Activated CD4-positive, alpha-beta T cell treated with anti-CD3 and anti-CD28 coated beads, Interleukin-2, amount 50 U/mL, for 48 hours (primary cell): ENCODE results near the gene CLSTN2.

Experiments used
- DNase-seq, 2 experiments: peaks; one replicate each; pipeline ENCODE4 v3.0.0-alpha.2; 2020

CLSTN2 gene

DNA sequence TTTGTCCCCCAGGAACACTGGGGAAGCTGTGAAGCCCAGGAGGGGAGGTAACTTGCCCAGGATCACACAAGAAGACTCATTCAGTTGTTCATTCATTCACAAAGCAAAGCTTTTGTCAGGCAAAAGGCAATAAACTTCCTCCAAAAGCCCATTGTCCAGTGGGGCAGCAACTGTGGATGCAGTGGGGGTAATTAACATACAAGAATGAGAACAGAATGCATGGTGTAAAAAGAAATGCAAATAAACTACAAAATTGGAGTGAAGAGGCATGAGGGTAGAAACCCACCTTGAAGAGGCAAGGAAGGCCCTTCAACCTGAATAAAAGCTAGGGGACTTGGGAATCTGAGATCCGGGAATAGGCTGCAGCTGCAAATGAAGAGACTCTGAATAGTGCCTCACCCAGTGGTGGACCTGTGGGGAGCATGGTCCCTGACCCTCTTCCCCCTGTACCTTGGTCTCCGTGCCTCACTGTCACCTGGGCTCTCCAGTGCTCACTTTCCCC lies 363.6 kb downstream of the CLSTN2 start:
- DNase-seq, result no peak

DNA sequence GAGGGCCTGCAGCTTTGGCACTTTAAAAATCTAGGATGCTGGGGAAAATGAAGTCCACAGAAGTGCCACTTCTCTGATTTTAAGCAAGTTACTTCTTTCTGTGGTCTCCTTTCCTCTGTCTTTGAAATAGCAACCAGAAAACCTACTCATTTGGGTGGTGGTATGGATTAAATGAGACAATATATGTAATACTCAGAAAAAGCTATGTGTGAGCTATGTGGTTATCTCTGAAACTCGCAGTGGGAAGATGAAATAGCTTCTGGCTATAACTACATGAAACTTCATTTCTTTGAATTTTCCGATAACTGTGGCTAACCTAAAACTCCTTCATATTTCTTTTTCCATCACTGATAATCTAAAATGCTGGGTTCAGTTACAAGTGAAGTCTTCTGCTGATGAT lies 368.9 kb downstream of the CLSTN2 start:
- no peak for DNase-seq

DNA sequence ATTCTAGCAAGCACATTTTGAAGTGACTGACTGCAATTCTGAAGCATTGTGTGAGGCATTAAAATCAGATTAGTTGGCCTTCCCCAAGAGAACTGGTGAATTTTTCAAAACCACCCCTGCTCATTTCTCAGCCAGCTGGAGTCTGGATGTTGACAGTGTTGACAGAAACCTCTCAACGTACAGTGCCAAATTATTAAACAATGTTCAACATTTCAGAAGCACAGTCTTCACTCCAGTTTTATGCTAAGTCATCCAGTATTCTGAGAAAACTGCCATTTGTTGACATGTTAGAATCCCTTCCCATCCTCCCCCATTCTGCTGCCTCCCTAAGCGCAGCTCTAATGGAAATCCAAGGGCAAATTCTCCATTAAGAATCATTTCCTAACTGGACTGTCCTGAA lies 373.6 kb downstream of the CLSTN2 start:
- no peak for DNase-seq

DNA sequence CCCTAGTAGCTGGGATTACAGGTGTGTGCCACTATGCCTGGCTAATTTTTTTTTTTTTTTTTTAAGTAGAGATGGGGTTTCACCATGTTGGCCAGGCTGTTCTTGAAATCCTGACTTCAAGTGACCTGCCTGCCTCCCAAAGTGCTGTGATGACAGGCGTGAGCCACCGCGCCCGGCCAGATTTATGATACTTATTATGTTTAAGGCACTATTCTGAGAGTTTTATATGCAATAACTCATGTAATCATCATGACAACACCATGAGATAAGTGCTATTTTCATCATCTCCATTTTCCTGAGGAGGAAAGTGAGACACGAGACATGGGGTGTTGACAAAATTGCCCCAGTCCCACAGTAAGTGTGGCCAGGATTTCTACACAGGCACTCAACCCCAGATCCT lies 376.4 kb downstream of the CLSTN2 start:
- no peak for DNase-seq

DNA sequence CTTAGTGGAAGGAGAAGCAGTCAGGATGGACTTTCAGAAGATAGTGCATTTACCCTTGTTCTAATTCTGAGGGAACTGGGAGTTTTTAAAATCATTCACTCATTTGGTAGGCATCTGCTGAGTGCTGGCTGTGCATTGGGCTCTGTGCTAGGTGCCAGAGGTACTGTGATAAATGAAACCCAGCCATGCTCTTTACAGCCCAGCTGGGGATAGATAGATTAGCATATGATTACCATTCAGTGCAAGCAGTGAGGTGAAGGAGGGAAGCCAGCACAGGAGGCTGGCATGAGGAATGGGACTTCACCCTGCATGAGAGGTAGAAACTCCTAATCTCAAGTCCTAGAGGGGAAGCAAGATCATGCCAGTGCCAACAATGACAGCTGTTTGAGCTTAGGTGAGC lies 381.0 kb downstream of the CLSTN2 start:
- DNase-seq, result no peak

DNA sequence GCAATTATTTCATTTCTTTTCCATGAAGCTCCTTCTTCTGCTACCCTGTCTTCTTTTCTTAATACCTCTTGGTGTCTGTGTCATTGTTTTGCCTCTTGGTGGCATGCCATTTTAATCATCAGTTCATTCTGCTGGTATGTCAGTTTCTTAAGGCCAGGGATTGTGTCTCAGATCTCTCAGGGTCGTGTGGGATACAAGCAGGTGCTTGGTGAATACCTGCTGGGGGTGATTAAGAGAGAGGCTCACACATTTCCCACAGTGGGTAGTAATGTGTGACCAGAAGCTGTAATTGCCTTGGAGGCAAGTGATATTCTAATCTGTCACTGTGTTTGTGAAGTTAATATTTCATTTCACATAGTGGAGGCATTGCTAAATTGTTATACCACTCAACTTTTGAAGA lies 381.5 kb downstream of the CLSTN2 start:
- DNase-seq, result no peak

DNA sequence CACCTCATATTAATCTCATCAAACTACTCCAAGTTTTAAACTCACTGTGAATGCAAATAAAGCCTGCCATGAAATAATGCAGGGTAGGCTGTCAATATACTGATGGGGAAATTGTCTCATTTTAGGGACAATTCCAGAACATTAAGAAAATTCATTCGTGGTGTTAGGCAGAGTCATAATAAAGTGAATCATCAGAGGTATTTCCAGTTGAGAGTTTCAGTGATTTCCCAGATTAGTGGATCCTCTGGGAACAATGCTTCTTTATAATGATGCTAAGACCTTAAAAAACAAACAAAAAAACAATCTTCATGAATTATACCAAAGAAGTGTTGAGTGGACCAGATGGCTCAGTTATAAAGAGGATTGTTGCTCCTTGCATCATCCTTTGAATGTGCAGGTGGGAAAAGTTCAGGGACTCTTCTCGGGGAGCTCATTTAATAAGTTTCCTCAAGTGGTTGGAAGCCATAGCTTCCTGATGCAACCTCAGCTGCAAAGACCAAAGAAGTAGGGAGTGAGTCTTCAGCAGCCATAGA lies 381.9 kb downstream of the CLSTN2 start:
- DNase-seq, result no peak

DNA sequence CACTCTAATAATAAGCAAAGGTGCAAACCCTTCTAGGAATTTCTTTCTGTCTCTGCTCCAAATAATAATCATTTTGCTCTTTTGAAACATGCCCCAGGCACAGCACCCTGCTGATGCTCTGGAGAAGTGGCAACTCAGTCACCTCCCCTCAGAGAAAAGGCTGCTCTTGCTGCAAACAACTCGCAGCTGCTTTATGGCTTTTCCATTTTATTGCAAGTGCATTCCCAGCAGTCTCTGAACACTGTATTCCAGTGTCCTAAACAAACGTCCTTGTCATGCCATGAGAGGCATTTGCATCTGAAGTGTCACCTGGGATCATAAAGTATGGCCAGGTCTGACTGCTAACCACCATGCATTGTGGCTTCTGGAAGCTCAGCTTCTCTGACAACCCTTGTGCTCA lies 384.8 kb downstream of the CLSTN2 start:
- DNase-seq, result no peak

DNA sequence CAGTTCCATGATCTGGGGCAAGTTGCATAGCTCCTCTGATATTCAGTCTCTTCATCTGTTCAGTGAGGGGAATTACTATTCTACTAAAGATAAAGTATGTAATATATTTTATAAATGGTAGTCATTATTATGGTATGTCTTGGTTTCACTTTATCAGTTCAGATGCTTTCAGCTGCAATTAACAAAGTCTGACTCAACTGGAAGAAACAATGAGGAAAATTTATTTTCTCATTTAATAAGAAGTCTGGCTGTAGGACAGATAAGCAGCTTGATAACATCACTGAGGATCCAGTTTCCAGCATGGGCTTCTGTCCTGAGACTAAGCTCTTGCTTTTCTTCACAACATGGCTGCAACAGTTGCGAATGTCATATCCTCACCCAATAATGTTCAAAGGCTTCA lies 388.6 kb downstream of the CLSTN2 start:
- no peak for DNase-seq

DNA sequence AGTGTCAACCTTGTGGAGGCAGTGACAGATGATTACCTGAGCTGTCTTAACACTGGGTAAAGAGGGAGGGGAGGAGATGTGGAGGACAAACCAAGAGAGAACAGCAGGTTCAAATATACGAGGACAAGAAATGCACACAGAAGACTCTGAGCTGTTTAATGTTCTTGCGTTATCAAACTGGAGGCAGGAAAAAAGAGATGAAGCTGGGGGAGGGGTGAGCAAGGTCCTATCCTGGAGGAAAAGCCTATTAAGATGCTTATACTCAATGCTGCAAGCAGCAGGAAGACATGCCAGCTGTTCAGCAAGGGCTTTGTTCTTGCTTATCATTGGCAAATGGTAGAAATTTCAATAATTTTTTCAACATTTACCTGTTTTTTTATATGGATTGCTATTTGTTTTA lies 397.1 kb downstream of the CLSTN2 start:
- DNase-seq, result no peak

DNA sequence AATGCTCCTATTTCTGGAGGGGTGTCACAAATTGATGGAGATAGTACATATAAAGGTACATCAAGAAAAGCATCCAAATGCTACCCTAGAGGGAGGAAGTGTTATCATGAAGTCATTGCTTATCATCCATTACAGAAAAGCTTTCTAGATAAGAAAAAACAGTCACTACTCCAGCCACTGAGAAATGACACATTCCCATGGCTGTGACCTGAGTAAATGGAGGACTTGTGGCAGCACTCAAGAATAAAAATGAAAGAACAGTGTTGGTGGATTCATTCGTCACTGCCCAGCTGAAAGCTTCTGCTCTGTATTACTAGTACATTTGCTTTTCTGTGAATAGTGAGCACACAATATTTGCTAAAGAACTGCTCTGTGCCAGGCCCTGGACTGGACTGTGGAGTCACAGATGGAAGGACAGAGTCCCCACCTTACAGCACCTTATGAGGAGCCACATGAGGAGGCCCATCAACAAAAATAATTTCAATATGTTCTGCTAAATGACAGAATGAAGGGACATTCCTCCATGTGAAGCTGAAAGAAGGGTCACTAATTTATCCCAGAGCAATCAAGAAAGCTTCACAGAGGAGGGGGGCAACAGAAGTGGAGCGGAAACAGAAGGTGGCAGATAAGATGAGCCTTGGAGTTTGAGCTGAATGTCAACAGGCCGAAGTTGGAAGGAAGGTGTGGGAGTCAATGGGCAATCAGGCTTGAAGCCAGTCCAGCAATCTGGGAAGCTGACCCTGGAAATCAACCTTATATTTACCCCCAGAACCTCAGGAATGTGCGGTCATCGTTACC lies 399.3 kb downstream of the CLSTN2 start:
- no peak for DNase-seq

DNA sequence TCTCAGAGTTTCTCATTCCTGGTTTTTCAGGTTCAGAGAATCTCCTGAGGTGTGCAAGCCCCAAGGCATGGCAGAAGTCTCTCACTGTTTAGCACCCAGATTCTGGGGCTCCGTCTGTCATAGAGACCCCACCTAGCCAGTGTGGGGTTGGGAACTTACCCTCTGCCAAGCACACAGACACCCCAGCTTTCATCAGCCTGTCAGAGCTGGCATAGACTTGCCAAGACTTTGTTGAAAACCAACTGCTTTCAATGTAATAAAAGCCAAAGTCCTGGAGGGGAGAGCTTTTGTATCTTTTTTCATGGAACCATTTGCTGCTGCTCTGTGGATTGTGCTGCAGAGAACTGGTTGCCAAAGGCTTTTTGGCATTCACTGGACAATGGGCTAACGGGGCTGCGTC lies 401.5 kb downstream of the CLSTN2 start:
- DNase-seq, result no peak

DNA sequence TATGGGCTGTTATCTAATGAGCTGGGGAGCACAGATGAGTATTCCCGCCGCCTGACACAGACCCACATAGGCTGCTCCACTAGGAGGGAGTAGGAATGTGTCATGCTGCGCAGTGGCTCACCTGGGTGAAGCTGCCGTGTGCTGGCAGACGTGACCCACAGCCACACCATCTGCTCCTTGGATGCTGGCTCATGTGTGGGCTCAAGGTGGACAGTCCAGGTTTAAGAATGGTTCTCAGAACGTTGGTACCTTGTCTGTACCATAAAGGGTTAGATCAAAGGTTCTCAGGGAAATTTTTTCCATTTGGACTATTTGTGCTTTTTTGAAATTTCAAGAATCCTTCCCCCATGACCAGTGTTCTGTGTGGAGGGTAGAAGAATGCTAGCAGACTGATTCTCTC lies 403.9 kb downstream of the CLSTN2 start:
- no peak for DNase-seq

DNA sequence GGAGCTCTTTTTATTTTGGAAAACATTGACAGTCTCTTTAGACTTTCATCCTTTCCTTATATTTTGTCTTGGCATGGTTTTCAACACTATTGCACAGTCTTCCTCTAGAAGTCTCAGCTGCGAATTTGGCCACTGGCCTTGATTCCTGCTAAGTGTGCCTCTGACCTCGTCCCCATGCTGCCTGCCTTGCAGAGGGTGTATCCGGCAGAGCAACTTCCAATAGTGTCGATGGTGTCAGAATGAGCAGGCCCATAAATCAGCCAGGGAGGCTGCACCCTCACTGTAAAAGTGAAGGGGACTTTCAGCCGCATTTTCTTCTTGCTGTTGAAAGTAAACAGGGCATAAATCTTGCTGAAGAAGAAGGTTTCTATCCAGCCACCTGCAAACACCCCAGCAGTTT lies 406.2 kb downstream of the CLSTN2 start:
- DNase-seq, result no peak

DNA sequence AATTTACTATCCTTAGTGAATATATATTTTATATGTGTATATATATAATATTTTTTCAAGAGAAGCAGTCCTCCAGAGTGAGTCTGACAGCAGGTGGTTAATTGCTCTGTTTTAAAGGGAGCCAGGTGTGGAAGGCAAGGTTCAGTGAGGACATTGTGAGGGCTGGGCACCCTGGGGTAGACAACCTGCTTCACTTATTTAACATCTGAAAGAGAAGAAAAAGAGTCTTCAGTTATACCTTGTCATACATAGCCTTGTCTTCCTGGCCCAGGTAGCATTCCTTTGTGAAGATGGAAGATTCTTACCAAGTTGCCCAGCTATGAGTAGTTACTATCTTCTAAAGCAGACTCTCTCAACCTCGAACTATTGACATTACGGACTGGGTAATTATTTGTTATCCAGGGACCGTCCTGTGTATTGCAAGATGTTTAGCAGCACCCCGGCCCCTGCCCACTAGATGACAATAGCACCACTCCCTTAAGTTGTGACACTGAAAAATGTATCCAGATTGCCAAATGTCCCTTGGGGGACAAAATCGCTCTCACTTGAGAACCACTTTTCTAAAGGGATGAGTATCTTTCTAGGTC lies 406.9 kb downstream of the CLSTN2 start:
- DNase-seq, result no peak

DNA sequence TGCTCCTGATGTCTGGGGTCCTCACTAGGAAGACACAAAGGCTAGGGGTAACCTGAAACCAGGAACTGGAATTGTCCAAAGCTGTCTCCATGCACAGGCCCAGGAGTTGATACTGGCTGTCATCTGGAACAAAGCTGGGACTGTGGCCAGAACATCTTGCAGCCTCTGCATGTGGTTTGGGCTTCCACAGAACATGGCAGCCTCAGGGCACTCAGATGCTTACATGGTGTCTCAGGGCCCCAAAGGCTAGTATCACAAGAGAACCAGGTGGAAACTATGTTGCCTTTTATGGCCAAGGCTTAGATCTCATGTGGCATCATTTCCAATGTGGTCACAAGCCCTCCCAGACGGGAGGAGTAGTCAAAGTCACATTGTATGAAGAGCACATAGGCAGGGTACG lies 407.7 kb downstream of the CLSTN2 start:
- no peak for DNase-seq

DNA sequence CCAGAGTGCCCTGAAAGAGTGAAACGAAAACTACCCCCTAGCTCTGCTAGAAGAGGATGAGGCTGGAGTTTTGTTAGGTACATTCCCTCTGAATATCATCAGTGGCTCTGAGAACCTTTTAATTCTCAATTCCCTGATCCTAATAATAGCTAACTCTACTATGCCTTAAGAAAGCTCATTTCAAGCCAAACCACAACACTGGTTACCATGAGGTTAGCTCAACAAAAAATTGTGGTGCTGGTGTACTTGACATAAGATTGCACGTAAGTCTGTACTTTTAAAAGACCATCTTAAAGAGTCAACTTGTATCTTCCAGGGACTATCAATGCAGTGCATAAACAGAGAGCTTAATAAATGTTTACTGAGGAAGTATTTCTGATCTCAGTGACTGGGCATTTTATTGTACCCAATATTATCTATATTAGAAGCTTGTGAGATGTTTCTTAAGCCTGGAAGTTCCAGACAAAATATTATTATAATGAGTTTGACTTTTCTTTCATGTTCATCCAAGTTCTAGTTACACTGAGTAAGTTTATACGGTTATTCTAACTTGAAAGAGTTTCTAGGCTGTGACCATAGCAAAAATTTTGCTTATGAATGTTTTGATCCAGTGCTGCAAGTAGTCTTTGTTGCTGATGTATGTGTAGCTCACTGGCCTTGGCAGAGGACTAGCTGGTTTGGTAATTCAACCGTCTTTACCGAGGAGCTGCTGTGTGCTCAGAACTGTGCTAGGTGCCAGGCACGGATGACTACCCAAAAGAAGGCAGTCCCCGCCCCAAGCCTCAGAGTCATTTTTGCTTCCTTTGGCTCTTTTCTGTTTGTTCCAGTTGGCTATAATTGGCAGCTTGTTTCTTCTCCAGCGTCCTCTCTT lies 408.5 kb downstream of the CLSTN2 start:
- DNase-seq, result no peak

DNA sequence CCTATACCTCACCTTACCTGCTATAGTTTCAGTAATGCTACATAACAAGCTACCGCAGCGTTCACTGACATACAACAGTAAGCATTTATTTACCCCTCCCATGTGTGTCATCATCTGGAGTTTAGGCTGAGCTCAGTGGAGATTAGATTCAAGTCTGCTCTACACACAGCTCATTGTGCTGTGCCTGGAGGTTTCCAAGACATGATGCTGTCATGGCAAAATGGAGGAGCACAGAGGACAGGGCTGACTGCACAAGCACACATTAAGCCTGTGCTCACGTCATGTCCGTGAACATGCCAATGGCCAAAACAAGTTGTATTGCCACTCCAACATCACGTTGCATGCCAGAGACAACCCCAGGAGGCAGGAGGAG lies 409.1 kb downstream of the CLSTN2 start:
- DNase-seq, result no peak

DNA sequence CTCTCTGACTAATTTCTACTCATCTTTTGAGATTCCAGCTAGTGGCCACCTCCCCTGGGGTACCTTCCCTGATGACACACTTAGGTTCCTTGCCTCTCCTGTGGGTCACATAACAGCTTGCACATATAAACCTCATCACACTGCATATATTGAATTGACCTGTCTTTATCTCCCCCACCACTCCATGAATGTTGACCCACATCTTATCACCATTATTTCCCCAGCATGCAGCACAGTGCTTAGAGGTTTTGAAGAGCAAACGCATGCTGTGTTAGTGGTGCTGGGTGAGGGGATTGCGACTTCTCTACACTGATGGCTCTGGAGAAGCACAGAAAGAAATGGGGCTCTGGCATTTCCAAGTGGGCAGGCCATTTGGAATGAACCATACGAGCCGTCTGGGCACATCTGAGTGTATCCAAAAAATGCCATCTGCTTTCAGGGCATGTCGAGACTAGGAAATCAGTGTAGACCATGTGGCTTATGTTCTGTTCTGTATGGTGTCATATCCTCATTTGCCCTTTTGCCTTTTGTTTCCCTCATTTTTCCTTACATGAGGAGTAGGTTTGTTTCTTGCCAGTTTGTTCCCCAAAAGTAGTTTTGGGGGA lies 409.7 kb downstream of the CLSTN2 start:
- DNase-seq, result no peak

DNA sequence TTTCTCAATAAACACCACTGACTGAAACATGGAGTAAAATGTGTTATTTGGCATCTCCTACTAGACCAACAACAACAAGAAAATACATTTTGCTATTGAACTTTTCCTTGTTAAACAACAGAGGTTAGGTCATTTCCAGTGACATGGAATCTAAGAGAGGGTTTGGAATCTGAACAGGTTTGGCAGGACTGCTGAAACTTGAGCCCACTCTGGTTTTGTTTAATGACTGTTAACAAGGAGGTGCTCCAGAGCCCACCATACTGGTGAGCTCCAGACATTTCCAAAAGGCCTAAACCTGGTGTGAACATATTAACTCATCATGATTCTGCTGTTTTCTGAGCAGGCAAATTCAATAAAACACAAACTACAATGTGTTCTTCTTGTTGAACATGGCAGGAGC lies 412.2 kb downstream of the CLSTN2 start:
- DNase-seq, result no peak

DNA sequence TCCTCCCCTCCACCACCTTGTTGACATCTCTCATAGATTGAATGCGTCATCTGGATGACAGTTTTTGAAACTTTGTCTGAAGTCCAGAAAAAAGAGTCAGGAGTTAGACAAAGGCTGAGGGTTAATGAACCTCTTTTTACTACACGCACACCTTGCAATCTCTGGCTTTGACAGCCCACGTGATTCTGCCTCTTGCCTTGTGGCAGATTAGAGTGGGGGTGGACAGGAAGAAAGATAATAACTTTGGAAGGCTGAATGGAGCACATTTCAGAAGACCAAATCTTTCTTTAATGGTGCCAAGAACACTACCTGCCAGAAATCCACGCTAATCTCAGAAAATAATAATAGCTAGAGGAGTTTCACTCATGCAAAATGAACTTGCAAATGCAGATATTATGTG lies 415.0 kb downstream of the CLSTN2 start:
- no peak for DNase-seq

DNA sequence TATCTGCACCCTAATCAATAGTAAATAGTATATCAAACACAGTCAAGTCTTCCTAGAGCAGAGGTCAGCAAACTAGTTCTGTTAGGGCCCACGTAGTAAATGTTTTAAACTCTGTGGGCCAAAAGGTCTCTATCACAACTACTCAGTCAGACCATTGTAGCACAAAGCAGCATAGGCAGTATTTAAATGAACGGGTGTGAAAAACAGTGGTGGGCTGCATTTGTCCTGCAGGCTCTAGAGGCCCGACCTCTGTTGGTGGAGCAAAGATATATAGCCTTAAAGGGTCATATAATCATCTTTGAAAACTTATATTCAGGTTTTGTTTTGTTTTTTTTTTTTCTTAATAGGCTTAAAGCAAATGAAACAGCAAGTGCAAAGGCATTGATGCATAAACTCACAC lies 416.5 kb downstream of the CLSTN2 start:
- DNase-seq, result no peak

DNA sequence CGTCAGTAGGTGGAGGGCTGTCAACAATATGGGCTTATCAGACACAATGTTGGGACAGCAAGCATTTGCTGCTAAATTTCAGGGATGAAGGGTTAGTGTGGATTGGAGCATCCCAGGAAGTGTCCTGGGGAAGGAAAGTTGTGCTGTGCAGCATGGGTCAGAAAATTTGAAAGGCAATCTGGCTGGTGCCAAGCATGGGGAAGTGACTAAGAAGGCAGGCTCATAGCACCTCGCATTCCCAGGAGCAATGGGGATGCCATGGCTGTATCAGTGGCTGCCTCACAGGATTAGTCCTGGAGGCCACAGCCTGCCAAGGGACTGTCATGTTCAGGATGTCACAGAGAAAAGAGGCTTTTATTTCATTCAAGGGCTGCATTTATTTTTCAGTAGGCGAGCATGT lies 420.5 kb downstream of the CLSTN2 start:
- no peak for DNase-seq
